Endometrial microvascular endothelial cells (primary cell): Measurements from ENCODE around the gene PTPN11. TPM values are rescaled to one million over a fixed set of nuclear protein-coding genes. Genes with fewer than 3 reads are reported as not detected.
"Not testable (repeated sequence)": the region's sequence is repeated elsewhere in the genome, so short reads cannot be mapped to it uniquely, and the experiment has no call there.

ENCODE experiments used
- in situ Hi-C: cut with HindIII; loops from 2 replicates; pipeline ENCODE4 v1.10.0; 2017; ENCODE audit warnings: low sequenced_read_pairs, low pct_unique_long_range_greater_than_20kb; ENCODE audit errors: inconsistent ontology term
- total RNA-seq: library from RNA; depleted of rRNA; stranded (reverse); fragments of >200 nt; gene quantifications from one replicate; pipeline ENCODE4 v1.2.3, GENCODE V29; 2015; ENCODE audit errors: inconsistent ontology term

PTPN11 gene
- total RNA-seq, 1 donor from 2014 or later = 76.1 TPM

GRCh38 chr12:112407683-112408082 is 11.1 kb upstream of the PTPN11 start:
- in situ Hi-C loops = not testable (repeated sequence)

- in situ Hi-C loops = no loop called here
These were observed 10.1 kb upstream of the PTPN11 start for GRCh38 chr12:112408621-112409020.

GRCh38 chr12:112409064-112409905 is 9.5 kb upstream of the PTPN11 start, which contains the start of gene RPL6:
TSS of gene RPL6 (minus strand) at chr12:112409605. CDS start at chr12:112408656, 949 bp downstream.
- in situ Hi-C loops = no loop called here

- in situ Hi-C loops = no loop called here
These were observed 8.9 kb upstream of the PTPN11 start for GRCh38 chr12:112409906-112410244.

- in situ Hi-C loops = no loop called here
These were observed 4.7 kb upstream of the PTPN11 start for GRCh38 chr12:112413855-112414625.

- in situ Hi-C loops = not testable (repeated sequence)
These were observed 3.3 kb upstream of the PTPN11 start for GRCh38 chr12:112415457-112415856.

- in situ Hi-C loops = no loop called here
These were observed 507 bp upstream of the PTPN11 start for GRCh38 chr12:112418273-112418607.

- in situ Hi-C loops = no loop called here
These were observed 768 bp downstream of the PTPN11 start for GRCh38 chr12:112419297-112420133.

GRCh38 chr12:112420740-112421139 is 2.0 kb downstream of the PTPN11 start:
- in situ Hi-C loops = no loop called here

- in situ Hi-C loops = no loop called here
These were observed 2.6 kb downstream of the PTPN11 start for GRCh38 chr12:112421363-112421762.

GRCh38 chr12:112422531-112422930 is 3.8 kb downstream of the PTPN11 start:
- in situ Hi-C loops = no loop called here

GRCh38 chr12:112424126-112424525 is 5.4 kb downstream of the PTPN11 start:
- in situ Hi-C loops = no loop called here

- in situ Hi-C loops = no loop called here
These were observed 7.0 kb downstream of the PTPN11 start for GRCh38 chr12:112425582-112426382.

GRCh38 chr12:112427760-112428159 is 9.0 kb downstream of the PTPN11 start:
- in situ Hi-C loops = no loop called here

GRCh38 chr12:112430929-112431328 is 12.2 kb downstream of the PTPN11 start:
- in situ Hi-C loops = no loop called here

- in situ Hi-C loops = no loop called here
These were observed 13.2 kb downstream of the PTPN11 start for GRCh38 chr12:112431965-112432364.

- in situ Hi-C loops = no loop called here
These were observed 14.8 kb downstream of the PTPN11 start for GRCh38 chr12:112433551-112433950.

GRCh38 chr12:112438645-112439044 is 19.9 kb downstream of the PTPN11 start:
- in situ Hi-C loops = not testable (repeated sequence)

GRCh38 chr12:112439769-112440168 is 21.0 kb downstream of the PTPN11 start:
- in situ Hi-C loops = no loop called here
